ENCODE measurements around the gene ATF6. TPM values are rescaled to one million over a fixed set of nuclear protein-coding genes. Genes with fewer than 3 reads are reported as not detected.

ATF6 gene
- total and polyA plus RNA-seq, 2 of the 8 experiments (the other 6 are each of a cell fraction or from before 2014, with no cell fraction given): 4.6 to 10.0 TPM

- H3K9me3 ChIP-seq (ENCODE audit: insufficient read depth in 2 of 2, low read depth in 1 of 2, low read length in 1 of 2): no peaks in the 10 kb centered on the region
- no peak overlapping the region for H4K91ac ChIP-seq (replicated peaks; ENCODE audit: insufficient read length, low read length)
- H2AFZ ChIP-seq (ENCODE audit: low read length): no peak overlapping the region
- no peaks in the 10 kb centered on the region for H4K20me1 ChIP-seq (replicated peaks in 1 of 2; ENCODE audit: control insufficient read depth in 1 of 2, insufficient read depth in 2 of 2, low read length in 2 of 2)
- WGBS, 2 experiments (ENCODE audit: extremely low coverage in 1 of 2, insufficient coverage in 1 of 2, insufficient read length in 1 of 2, insufficient replicate concordance in 2 of 2, low coverage in 1 of 2, low lambda C conversion rate in 2 of 2, missing lambda C conversion rate in 1 of 2): 88% methylated on average over 8 of the region's 8 CpGs; no CpG with 5 or more reads in 1 of the 2 experiments
- H3K14ac ChIP-seq (ENCODE audit: insufficient read length): no peak overlapping the region
- no peak overlapping the region for H4K8ac ChIP-seq (ENCODE audit: extremely low read depth, insufficient read depth, low read length)
- no peak overlapping the region for H2BK5ac ChIP-seq (ENCODE audit: low read depth, low read length)
- ChIA-PET CTCF (ENCODE audit: partially characterized antibody) (interaction anchor here (0.7 to 1.4 kb wide), 2 partner anchors 19 to 31 kb away, joined by 3 to 5 read pairs; partner anchors contain the start of gene DUSP12), POLR2A (ENCODE audit: partially characterized antibody) (no interaction called here)
- H2BK15ac ChIP-seq (ENCODE audit: low read length): no peak overlapping the region
- H3K18ac ChIP-seq (ENCODE audit: extremely low read depth, low read length): no peak overlapping the region
- no peaks in the 10 kb centered on the region for H3K23me2 ChIP-seq (ENCODE audit: low read depth, low read length)
- H3K9ac ChIP-seq (replicated peaks in 1 of 4; ENCODE audit: extremely low read depth in 1 of 4, low read depth in 3 of 4, low read length in 3 of 4): no peak overlapping the region
- no peak overlapping the region for H2BK20ac ChIP-seq (ENCODE audit: low read length)
- no peak overlapping the region for H2BK12ac ChIP-seq (ENCODE audit: low read depth, low read length)
- no peaks in the 10 kb centered on the region for H3K79me1 ChIP-seq (ENCODE audit: low read depth, low read length)
- no peaks in the 10 kb centered on the region for H3K36me3 ChIP-seq (ENCODE audit: control insufficient read depth in 2 of 4, insufficient read depth in 4 of 4, low read length in 3 of 4)
- H3K4ac ChIP-seq (replicated peaks; ENCODE audit: insufficient read length, low read depth, low read length): no peak overlapping the region
- no peak overlapping the region for H2BK120ac ChIP-seq (replicated peaks; ENCODE audit: low read depth, low read length)
- FAIRE-seq: no peak
- no peak overlapping the region for H3K23ac ChIP-seq (ENCODE audit: insufficient read length)
- H3K27me3 ChIP-seq (replicated peaks in 1 of 4; ENCODE audit: control insufficient read depth in 3 of 4, extremely low read depth in 1 of 4, insufficient read depth in 3 of 4, low read length in 3 of 4): no peaks in the 10 kb centered on the region; a peak in 2 of 7 replicates
- no peaks in the 10 kb centered on the region for H3K4me1 ChIP-seq (replicated peaks in 1 of 4; ENCODE audit: control insufficient read depth in 3 of 4, insufficient read depth in 4 of 4, low read length in 3 of 4)
- H3K56ac ChIP-seq (replicated peaks; ENCODE audit: insufficient read length, low read depth, low read length): no peak overlapping the region
- H3K27ac ChIP-seq (ENCODE audit: low read depth, low read length): no peak overlapping the region
- no peak overlapping the region for H2AK5ac ChIP-seq (ENCODE audit: low read depth, low read length)
- H3K4me3 ChIP-seq (ENCODE audit: extremely low read depth in 1 of 4, insufficient read depth in 2 of 4, low read depth in 3 of 4, low read length in 4 of 4): no peak overlapping the region
- DNase-seq (ENCODE audit: low read depth in 1 of 2, low spot score in 2 of 2): no peak
- H3K79me2 ChIP-seq (ENCODE audit: control insufficient read depth in 1 of 2, insufficient read depth in 2 of 2, low read length in 2 of 2): no peaks in the 10 kb centered on the region
- H4K5ac ChIP-seq (ENCODE audit: insufficient read length, low read depth, low read length): no peak overlapping the region
- H3K4me2 ChIP-seq (ENCODE audit: insufficient read depth in 1 of 2, low read depth in 2 of 2, low read length in 2 of 2): no peak overlapping the region
- TF ChIP-seq GABPA (IDR thresholded peaks at IDR 0.05; ENCODE audit: borderline replicate concordance, insufficient read depth, low read length) (no peak), CTCF (IDR thresholded peaks at IDR 0.05; ENCODE audit: control extremely low read depth in 1 of 3, insufficient read depth in 1 of 3, low read depth in 1 of 3, low read length in 3 of 3) (no peak), EP300 (IDR thresholded peaks at IDR 0.05; ENCODE audit: borderline replicate concordance in 1 of 2, low read depth in 2 of 2, low read length in 2 of 2) (no peak), ATF3 (IDR thresholded peaks at IDR 0.05; ENCODE audit: insufficient read depth, low read depth, low read length) (no peak), SP2 (IDR thresholded peaks at IDR 0.05; ENCODE audit: low read length) (no peak), BRCA1 (IDR thresholded peaks at IDR 0.05; ENCODE audit: low read depth, low read length) (no peak), SRF (IDR thresholded peaks at IDR 0.05; ENCODE audit: low read depth, low read length) (no peak), JUN (IDR thresholded peaks at IDR 0.05; ENCODE audit: low read depth, low read length) (no peak), SIRT6 (IDR thresholded peaks at IDR 0.05; ENCODE audit: low read length) (no peak), GTF2F1 (IDR thresholded peaks at IDR 0.05; ENCODE audit: borderline replicate concordance, low read depth, low read length) (no peak)
These were observed 47.4 kb upstream of the ATF6 start for GRCh38 chr1:161718559-161719324.

Measured in H1 (cell line).